Trophoblast cell (in vitro differentiated cells and primary cell): Measurements from ENCODE around the gene GRID1.

Source experiments
- DNase-seq, 2 donors: peaks; one replicate each; pipeline ENCODE4 v3.0.0-alpha.2; 2016
- H2AFZ ChIP-seq: 2 replicates; pipeline ENCODE4 v1.6.1; 2013; ENCODE audit warnings: low read length, moderate library complexity, mild to moderate bottlenecking; ENCODE audit not compliant: insufficient read depth, poor library complexity
- H2AK5ac ChIP-seq: 2 replicates; pipeline ENCODE4 v1.6.1; 2013; ENCODE audit warnings: mild to moderate bottlenecking, low read length
- H2BK120ac ChIP-seq: 2 replicates; pipeline ENCODE4 v1.6.1; 2013; ENCODE audit warnings: low read length, mild to moderate bottlenecking, moderate library complexity; ENCODE audit not compliant: insufficient read depth, poor library complexity
- H2BK12ac ChIP-seq: 2 replicates; pipeline ENCODE4 v1.6.1; 2013; ENCODE audit warnings: mild to moderate bottlenecking, low read length, moderate library complexity
- H2BK5ac ChIP-seq: 2 replicates; pipeline ENCODE4 v1.6.1; 2013; ENCODE audit warnings: low read length, low read depth, moderate library complexity, mild to moderate bottlenecking; ENCODE audit not compliant: poor library complexity
- H3K14ac ChIP-seq: 2 replicates; pipeline ENCODE4 v1.6.1; 2013; ENCODE audit warnings: mild to moderate bottlenecking, low read length
- H3K18ac ChIP-seq: 2 replicates; pipeline ENCODE4 v1.6.1; 2013; ENCODE audit warnings: mild to moderate bottlenecking, low read length
- H3K23ac ChIP-seq: 2 replicates; pipeline ENCODE4 v1.6.1; 2013; ENCODE audit warnings: low read length
- H3K27ac ChIP-seq: 2 replicates; pipeline ENCODE4 v1.5.1; 2013; ENCODE audit warnings: low read depth, mild to moderate bottlenecking, inconsistent platforms, low read length, moderate library complexity
- H3K27me3 ChIP-seq: 2 replicates; pipeline ENCODE4 v1.6.1; 2013; ENCODE audit warnings: inconsistent platforms, mild to moderate bottlenecking, low read length, moderate library complexity; ENCODE audit not compliant: insufficient read depth
- H3K36me3 ChIP-seq, 2 experiments: 1 replicate in 1 of 2; 2 replicates in 1 of 2; pipeline ENCODE4 v1.6.1; 2013; ENCODE audit warnings: low read length in 2 of 2, mild to moderate bottlenecking in 2 of 2, moderate library complexity in 1 of 2; ENCODE audit not compliant: insufficient read depth in 2 of 2, control insufficient read depth in 1 of 2
- H3K4ac ChIP-seq: 2 replicates; pipeline ENCODE4 v1.6.1; 2013; ENCODE audit warnings: low read depth, mild to moderate bottlenecking, low read length, moderate library complexity
- H3K4me1 ChIP-seq, 2 experiments: 1 replicate in 1 of 2; 2 replicates in 1 of 2; pipeline ENCODE4 v1.6.1; 2013; ENCODE audit warnings: low read length in 2 of 2, mild to moderate bottlenecking in 2 of 2, moderate library complexity in 1 of 2; ENCODE audit not compliant: insufficient read depth in 2 of 2, control insufficient read depth in 1 of 2
- H3K4me2 ChIP-seq: 2 replicates; pipeline ENCODE4 v1.6.1; 2013; ENCODE audit warnings: inconsistent platforms, mild to moderate bottlenecking, low read length, moderate library complexity
- H3K4me3 ChIP-seq: 2 replicates; pipeline ENCODE4 v1.5.1; 2013; ENCODE audit warnings: mild to moderate bottlenecking, low read depth, low read length, inconsistent platforms
- H3K79me1 ChIP-seq: one replicate; pipeline ENCODE4 v1.6.1; 2013; ENCODE audit warnings: low read length
- H3K79me2 ChIP-seq: 2 replicates; pipeline ENCODE4 v1.6.1; 2013; ENCODE audit warnings: low read length, mild to moderate bottlenecking; ENCODE audit not compliant: control insufficient read depth, insufficient read depth, poor library complexity
- H3K9ac ChIP-seq: 2 replicates; pipeline ENCODE4 v1.6.1; 2013; ENCODE audit warnings: mild to moderate bottlenecking, low read length
- H3K9me3 ChIP-seq: 2 replicates; pipeline ENCODE4 v1.6.1; 2013; ENCODE audit warnings: low read depth, mild to moderate bottlenecking, control low read depth, inconsistent platforms, low read length; ENCODE audit not compliant: insufficient read depth
- H4K12ac ChIP-seq: 2 replicates; pipeline ENCODE4 v1.6.1; 2013; ENCODE audit warnings: low read depth, mild to moderate bottlenecking, low read length, moderate library complexity
- H4K8ac ChIP-seq: 2 replicates; pipeline ENCODE4 v1.6.1; 2013; ENCODE audit warnings: low read depth, mild to moderate bottlenecking, low read length, moderate library complexity
- H4K91ac ChIP-seq: one replicate; pipeline ENCODE4 v1.6.1; 2013; ENCODE audit warnings: low read depth, mild to moderate bottlenecking, low read length, moderate library complexity
- WGBS: extraction: QIAGEN DNeasy Blood & Tissue Kit; methylation state at CpG from one replicate; pipeline ENCODE4 v1.1.7; 2013; ENCODE audit warnings: missing lambda C conversion rate; ENCODE audit not compliant: insufficient read length, insufficient coverage; ENCODE audit errors: extremely low coverage; 5-methylcytosine and 5-hydroxymethylcytosine counted together

GRID1 gene

DNA sequence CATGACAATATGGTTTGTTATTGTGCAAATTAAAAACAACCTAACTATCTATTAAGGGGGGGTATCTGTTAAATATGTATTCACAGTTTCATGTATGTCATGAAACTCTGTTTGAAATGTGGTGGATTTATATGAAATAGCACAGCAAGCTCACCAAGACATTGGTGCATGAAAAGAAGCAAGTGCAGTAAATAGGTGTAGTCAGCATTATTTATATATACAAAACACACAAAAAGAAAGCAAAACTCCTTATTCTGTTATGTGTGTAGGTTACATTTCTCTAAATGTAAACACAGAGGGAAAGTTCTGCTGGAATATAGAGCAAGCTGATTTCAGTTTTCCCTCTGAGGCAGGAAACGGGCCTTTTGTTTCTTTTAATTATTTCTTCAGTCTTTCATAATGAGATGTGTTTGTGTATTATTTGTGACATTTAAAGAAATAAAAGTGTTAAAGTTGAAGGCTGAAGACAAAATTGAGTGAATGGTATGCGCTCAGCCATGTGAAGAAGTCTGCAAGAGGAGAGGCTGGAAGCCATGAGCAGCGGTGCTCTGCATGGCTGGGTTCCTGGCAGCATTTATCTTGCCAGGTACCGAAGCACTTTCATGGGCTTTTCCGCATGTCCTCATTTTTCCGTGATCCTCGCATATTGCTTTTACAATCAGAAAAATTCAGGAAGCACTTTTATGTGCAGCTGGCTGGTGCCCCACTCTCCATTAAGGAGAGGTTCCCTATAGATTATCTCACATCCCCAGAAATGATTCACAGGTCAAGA is 38.5 kb downstream of the GRID1 start:
- Histone ChIP-seq H3K14ac (no peak overlapping the region), H3K27me3 (no peaks in the 10 kb centered on the region), H3K27ac (no peak overlapping the region), H3K4me2 (no peak overlapping the region), H3K4ac (no peak overlapping the region), H3K23ac (no peak overlapping the region), H3K9me3 (peaks cover 2% of the 10 kb centered on the region), H3K36me3 (no peaks in the 10 kb centered on the region), H3K79me2 (no peaks in the 10 kb centered on the region), H3K9ac (no peak overlapping the region), H3K18ac (no peak overlapping the region), H2BK5ac (no peak overlapping the region), H3K4me3 (no peak overlapping the region), H4K91ac (no peak overlapping the region), H2AFZ (no peak overlapping the region), H4K12ac (no peak overlapping the region), H3K4me1 (no peaks in the 10 kb centered on the region), H3K79me1 (no peaks in the 10 kb centered on the region), H2AK5ac (no peak overlapping the region), H2BK12ac (no peak overlapping the region), H4K8ac (no peak overlapping the region), H2BK120ac (no peak overlapping the region)
- no peak for DNase-seq
- no CpG with 5 or more reads among the region's 7 CpGs for WGBS

DNA sequence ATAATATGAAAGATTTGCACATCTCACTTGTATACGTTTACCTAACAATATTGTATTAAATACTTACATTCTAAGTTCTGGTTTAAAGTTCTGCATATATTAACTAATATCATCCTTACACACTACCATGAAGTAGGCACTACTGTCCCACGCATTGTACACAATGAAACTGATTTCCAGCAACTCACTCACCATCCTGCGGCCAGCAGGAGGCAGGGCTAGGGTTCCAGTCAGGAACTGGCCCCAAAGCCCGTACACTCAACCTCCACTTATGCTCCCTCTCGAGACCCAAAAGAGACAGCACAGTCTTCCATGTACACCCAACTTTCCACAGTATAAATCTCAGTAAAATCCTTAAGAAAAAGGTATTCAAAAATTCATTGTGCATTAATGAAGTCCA is 41.4 kb downstream of the GRID1 start:
- Histone ChIP-seq H3K18ac (no peak overlapping the region), H3K36me3 (no peaks in the 10 kb centered on the region), H4K12ac (no peak overlapping the region), H3K23ac (no peak overlapping the region), H2BK5ac (no peak overlapping the region), H3K4me2 (no peak overlapping the region), H2BK12ac (no peak overlapping the region), H3K4me1 (no peaks in the 10 kb centered on the region), H4K8ac (no peak overlapping the region), H3K79me1 (no peaks in the 10 kb centered on the region), H2AFZ (no peak overlapping the region), H3K79me2 (no peaks in the 10 kb centered on the region), H3K9me3 (peaks cover 2% of the 10 kb centered on the region), H3K4me3 (no peak overlapping the region), H3K4ac (no peak overlapping the region), H3K27me3 (no peaks in the 10 kb centered on the region), H4K91ac (no peak overlapping the region), H3K9ac (no peak overlapping the region), H3K14ac (no peak overlapping the region), H2AK5ac (no peak overlapping the region), H3K27ac (no peak overlapping the region), H2BK120ac (no peak overlapping the region)
- WGBS: no CpG with 5 or more reads among the region's 5 CpGs
- no peak for DNase-seq

DNA sequence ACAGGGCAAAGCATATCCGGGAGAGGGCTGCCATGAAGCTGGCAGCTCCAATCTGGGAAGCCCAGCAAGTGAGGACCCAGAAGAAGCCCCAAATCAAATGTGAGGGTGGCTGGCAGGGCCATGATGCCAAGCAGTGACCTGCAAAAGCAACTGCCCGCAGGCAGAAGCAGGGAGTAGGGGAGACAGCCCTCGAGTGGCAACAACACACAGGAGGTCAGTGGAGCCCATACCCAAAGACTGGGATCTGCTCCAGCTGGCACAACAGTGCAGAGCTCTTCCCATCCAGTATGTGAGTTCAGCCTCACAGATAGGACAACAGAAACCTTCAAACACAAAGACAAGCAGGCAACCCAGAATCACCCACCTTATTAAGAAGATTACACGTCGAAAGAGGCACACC is 45.0 kb downstream of the GRID1 start:
- WGBS: no CpG with 5 or more reads among the region's 5 CpGs
- Histone ChIP-seq H2BK120ac (no peak overlapping the region), H3K9ac (no peak overlapping the region)

DNA sequence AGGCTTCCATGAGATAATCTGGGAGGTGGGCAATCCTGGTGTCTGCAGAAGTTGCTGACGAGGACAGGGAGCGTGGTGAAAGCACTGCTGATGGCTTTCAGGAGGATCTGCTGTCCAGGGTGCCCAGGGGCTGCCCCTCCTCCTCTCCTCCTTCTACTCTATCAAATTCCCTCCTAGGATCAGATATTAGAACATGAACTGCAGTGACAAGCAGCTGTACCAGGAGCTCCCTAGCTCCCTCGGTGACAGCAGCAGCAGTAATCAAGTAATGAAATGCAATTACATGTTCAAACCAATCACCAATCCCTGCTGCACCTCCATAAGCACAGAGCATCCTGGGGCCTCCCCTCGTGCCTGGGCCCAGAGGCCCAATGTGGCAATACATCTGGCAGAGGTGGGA is 46.9 kb downstream of the GRID1 start:
- no peak overlapping the region for H3K18ac ChIP-seq
- no peak overlapping the region for H2AFZ ChIP-seq
- no peak overlapping the region for H4K8ac ChIP-seq
- no peaks in the 10 kb centered on the region for H3K4me1 ChIP-seq
- H3K4me2 ChIP-seq: no peak overlapping the region
- no peak overlapping the region for H3K4ac ChIP-seq
- no peak overlapping the region for H3K4me3 ChIP-seq
- H3K14ac ChIP-seq: no peak overlapping the region
- H4K91ac ChIP-seq: no peak overlapping the region
- H3K9me3 ChIP-seq: no peaks in the 10 kb centered on the region
- no peaks in the 10 kb centered on the region for H3K27me3 ChIP-seq
- H3K23ac ChIP-seq: no peak overlapping the region
- no peak for DNase-seq
- H3K27ac ChIP-seq: no peak overlapping the region
- no peak overlapping the region for H4K12ac ChIP-seq
- H3K79me1 ChIP-seq: no peaks in the 10 kb centered on the region
- H2BK5ac ChIP-seq: no peak overlapping the region
- no peak overlapping the region for H2AK5ac ChIP-seq
- H2BK12ac ChIP-seq: no peak overlapping the region
- no peaks in the 10 kb centered on the region for H3K36me3 ChIP-seq
- no peaks in the 10 kb centered on the region for H3K79me2 ChIP-seq
- H2BK120ac ChIP-seq: no peak overlapping the region
- WGBS: no CpG with 5 or more reads among the region's 4 CpGs
- H3K9ac ChIP-seq: no peak overlapping the region

More for the DNA sequence above, 45.0 kb downstream of the GRID1 start:
- Histone ChIP-seq H3K4me3 (no peak overlapping the region), H2BK12ac (no peak overlapping the region), H4K12ac (no peak overlapping the region), H3K27me3 (no peaks in the 10 kb centered on the region), H3K4me1 (no peaks in the 10 kb centered on the region), H3K4ac (no peak overlapping the region), H2AFZ (no peak overlapping the region), H3K23ac (no peak overlapping the region), H2BK5ac (no peak overlapping the region), H3K36me3 (no peaks in the 10 kb centered on the region), H3K79me2 (no peaks in the 10 kb centered on the region), H2AK5ac (no peak overlapping the region), H3K27ac (no peak overlapping the region), H4K91ac (no peak overlapping the region), H3K14ac (no peak overlapping the region), H3K18ac (no peak overlapping the region), H3K79me1 (no peaks in the 10 kb centered on the region), H3K4me2 (no peak overlapping the region), H4K8ac (no peak overlapping the region), H3K9me3 (no peaks in the 10 kb centered on the region)
- no peak for DNase-seq
